ENCODE measurements around the gene ABCA9.

ABCA9 gene

GRCh38 chr17:69064476-69064875, 3.7 kb upstream of the ABCA9 start:
- DNase-seq: no peak

DNA sequence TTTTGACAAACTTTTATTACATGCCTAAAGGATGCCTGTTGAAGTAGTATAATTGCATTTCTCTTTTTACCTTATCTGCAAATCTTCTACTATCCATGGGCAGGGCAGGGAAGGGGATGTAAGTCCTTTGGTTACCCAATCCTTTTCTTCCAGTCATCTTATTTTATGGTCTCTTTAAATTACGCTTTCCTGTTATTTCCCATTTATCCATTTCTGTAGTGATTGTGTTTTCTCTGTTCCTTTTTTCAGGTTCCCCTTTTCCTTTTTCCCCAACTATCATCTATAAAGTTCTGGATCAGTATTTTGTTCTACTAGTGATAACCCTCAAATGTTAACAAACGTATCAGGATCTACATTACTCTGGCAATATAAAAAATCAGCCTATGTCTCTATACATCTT, 3.3 kb upstream of the ABCA9 start:
- DNase-seq: no peak

DNA sequence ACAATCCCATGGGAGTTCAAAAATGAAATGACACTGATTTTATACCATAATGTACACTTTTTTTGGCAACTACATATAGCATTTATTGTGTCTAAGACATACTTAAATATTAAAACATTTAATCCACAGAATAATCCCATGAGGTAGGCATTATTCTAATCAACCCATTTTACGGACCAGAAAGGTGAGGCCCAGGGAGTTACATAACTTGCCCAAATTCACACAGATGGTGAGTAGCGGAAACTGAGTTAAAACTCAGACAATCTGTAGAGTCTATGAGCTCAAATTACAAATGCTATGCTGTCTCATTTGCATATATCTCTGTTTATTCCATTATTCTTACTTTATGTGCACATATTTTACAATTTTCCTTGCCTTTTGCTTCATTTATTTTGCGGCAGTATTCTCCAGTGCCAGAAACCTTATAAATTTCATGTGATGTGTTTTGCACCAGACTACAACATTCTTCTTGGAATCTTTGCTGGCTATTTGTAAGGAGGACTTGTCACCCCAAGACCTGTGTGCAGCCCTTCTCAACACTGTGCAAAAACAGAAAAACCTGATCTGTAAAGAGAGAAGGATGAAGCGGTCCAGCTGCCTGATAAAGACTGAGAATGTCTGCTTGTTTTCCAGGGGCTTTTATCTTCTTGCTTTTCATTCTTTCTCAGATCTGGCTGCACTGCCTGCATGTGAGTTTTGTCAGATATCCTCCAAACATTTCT, 2.3 kb upstream of the ABCA9 start:
- no peak for DNase-seq

GRCh38 chr17:69061721-69062556, 1.2 kb upstream of the ABCA9 start:
- no peak for DNase-seq

DNA sequence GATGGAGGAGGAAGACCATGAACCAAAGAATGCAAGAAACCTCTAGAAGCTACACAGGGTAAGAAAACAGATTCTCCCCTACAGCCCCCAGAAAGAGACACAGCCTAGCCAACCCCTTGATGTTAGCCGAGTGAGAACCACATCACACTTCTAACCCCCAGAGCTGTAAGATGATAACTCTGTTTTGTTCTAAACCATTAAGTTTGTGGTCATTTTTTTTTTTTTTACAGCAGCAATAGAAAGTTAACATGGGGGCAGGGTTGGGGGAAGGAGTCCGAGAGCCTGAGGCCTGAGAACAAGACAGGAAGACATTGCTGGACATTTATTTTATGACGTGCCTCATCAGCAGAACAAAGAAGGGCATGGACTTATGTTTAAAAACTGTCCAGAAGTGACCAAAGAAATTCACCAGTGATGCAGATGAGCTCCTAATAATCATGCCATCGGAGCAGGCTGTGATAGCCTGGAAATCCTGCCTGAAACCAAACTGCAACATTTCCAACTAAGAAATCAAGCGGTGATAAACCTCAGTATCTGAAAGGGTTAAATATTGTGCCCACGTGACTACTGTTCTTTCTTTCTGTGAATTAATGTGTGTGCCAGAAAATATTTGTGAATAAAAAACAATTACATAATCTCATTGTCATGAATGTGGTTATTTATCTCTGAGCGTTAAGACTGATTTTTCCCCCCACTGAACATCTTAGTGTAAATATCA, 1.1 kb downstream of the ABCA9 start:
- DNase-seq: no peak

GRCh38 chr17:69058165-69058564, 2.6 kb downstream of the ABCA9 start:
- no peak for DNase-seq

- no peak for DNase-seq
Observed at GRCh38 chr17:69057280-69057679, 3.4 kb downstream of the ABCA9 start.

- no peak for DNase-seq
Observed at GRCh38 chr17:69056179-69056823, 4.4 kb downstream of the ABCA9 start.

DNA sequence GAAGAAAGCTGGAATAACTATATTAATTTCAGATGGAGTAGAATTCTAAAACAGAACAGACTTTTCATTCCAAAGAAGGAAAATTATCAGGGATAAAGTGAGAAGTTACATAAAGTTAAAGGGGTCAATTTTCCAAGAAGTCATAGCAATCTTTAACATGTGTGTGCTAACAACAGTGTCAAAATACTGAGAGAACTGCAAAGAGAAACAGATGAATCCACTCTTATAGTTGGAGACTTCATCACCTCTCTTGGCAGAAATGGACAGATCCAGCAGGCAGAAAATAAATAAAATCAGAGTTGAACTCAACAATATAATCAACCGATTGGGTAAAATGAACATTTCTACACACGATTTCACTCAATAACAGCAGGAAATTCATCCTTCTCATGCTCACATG, 5.4 kb downstream of the ABCA9 start:
- DNase-seq: no peak

GRCh38 chr17:69050999-69051775, 9.5 kb downstream of the ABCA9 start:
- no peak for DNase-seq

DNA sequence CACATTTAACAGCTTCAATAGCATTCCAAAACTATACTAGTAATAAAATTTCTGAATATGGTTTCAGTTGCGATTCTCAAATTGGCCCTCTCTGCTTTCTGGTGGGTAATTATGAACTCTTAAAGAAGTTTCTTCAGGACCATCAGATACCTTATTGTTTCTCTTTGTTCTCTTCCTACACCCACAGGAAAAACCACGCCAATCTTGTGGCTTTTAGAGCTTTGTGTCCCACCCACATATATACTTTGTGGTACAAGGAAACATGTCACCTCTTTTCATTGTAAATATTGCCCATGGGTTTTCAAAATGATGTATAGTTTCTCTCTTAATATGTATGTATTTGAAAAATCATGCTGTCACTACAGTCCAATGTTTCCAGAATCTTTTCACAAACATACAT, 12.1 kb downstream of the ABCA9 start:
- DNase-seq: no peak

DNA sequence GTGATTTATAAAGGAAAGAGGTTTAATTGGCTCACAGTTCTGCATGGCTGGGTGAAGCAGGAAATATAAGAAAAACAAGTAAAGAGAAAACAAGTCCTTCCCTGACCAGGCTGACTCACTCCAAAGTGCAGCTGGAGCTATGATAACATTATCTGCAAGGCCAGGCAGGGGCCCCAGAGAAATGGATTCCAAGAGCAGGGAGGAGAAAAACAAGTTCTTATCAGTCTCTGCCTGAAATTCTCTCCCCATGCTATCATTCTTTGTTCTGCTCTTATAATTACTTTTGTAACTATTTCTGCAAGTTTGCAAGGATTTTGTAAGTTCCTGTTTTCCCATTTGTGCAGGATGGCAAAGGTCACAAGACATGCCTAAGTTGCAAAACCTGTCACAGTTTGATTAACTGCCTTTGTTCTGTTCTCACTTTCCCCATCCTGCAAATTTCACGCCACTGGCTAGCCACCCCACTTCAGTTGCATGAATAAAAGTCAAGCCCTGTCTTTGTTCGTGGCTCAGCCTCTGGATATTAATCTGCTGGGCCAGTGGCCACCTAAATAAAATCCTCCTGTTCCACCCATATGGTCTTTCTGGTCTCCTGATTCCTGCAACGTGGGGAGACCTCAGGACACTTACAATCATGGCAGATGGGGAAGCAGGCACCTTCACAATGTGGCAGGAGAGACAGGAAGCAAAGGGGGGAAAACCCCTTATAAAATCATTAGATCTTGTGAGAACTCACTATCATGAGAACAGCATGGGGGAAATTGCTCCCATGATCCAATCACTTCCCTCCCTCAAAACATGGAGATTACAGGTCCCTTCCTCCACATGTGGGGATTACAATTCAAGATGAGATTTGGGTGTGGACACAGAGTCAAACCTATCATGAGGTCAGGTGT, 13.1 kb downstream of the ABCA9 start:
- no peak for DNase-seq

- DNase-seq: no peak
Observed at GRCh38 chr17:69046121-69046807, 14.5 kb downstream of the ABCA9 start.

- no peak for DNase-seq
Observed at GRCh38 chr17:69045646-69046045, 15.1 kb downstream of the ABCA9 start.

- no peak for DNase-seq
Observed at GRCh38 chr17:69044371-69044770, 16.4 kb downstream of the ABCA9 start.

DNA sequence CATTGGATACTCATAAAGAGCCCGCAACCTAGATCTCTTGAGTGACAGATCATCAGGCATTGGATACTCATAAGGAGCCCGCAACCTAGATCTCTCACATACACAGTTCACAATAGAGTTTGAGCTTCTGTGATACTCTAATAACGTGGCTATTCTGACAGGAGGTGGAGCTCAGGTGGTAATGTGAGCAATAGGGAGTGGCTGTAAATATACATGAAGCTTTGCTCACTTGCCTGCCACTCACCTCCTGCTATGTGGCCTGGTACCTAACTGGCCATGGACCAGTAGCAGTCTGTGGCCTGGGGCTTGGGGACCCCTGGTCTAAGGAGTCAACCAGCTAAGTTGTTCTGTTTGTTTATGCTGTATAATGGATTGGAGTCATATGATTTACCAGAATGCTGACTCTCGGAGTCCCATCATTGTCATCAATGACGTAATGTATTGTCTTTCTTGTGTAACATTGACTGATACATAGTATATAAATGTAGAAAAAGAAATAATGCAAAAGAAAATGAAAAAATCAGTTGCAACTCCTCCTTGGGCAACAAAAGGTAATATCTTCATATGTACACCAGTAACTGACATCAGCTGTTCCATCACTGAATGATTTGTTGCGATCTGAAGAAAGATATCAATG, 17.5 kb downstream of the ABCA9 start:
- DNase-seq: no peak

DNA sequence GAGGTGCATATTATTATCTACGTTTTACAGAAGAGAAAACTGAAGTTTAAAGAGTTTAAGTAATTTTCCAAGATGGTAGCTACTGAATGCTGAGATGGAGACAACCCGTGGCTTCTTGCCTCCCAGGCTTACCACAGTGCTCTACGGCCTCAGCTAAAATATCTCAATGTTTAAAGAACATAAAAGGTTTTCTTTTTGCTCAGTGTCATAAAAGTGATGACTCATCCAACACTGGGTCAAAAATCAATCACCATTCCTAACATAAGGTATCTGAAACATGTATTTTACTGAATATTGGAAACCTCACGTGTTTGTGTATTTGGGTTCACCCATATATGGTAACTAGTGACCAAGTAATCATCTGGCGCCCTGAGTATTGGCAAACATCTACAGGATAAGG, 18.4 kb downstream of the ABCA9 start:
- DNase-seq: no peak

GRCh38 chr17:69031839-69032238, 28.9 kb downstream of the ABCA9 start:
- no peak for DNase-seq

DNA sequence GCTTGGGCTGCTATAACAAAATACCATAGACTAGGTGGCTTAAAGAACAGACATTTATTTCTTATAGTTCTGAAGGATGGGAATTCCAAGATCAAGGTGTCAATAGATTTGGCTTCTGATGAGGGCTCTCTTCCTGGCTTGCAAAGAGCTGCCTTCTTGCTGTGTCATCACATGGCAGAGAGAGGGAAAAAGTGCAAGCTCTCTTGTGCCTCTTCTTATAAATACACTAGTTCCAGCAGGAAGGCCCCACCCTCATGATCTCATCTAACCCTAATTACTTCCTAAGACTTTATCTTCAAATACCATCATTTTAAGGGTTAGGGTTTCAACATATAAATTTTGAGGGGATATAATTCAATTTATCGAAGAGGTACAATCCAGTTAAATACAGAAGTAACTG, 30.6 kb downstream of the ABCA9 start:
- DNase-seq: no peak

DNA sequence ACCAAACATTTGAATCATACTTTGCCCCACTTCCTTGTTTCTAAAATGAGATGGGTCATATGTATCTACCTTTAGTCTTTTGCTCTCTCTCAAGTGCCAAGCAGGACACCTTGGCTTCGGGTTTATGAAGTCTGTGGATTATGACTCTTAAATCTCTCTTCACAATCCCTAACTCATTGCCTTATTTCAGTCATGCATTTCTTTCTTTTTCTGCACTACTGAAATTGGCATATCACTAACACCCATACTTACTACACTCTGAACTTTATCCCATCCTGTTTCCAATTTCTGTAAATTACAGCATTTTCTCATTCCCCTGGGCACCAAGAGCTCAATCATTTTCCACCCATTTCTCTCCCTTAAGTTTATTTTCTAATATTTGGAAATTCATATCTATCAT, 42.0 kb downstream of the ABCA9 start:
- no peak for DNase-seq

Data from NCI-H1105 (cell line).